HG03025 (cell line): ENCODE data around the gene HERC2.
"Not testable (repeated sequence)": the region's sequence is repeated elsewhere in the genome, so short reads cannot be mapped to it uniquely, and the experiment has no call there.

ENCODE experiments used
- ATAC-seq: cut with Tn5 transposase; IDR thresholded peaks from one replicate; pipeline ENCODE4 v1.9.1; 2021; ENCODE audit warnings: mild to moderate bottlenecking, moderate library complexity; ENCODE audit not compliant: unreplicated experiment, low FRiP score

The HERC2 gene

DNA sequence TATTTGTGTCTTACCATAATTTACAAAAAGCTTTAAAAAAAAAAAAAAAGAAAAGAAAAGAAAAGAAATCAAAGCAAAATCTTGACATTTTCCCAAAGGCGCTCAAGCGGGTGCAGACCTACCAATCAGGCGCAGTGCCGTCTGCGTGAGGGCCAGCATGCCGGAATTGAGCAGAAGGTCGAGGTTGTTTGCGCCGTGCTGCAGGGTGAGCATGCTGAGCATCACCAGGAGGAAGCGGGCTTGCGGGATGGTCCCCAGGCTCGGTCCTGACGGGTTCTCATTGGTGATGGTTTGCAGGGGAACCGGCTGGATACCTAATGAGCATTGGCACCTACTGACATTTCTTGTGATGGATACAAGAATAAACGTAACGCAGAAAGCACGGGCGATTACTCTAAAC is 93.9 kb downstream of the HERC2 start:
- no peak for ATAC-seq

DNA sequence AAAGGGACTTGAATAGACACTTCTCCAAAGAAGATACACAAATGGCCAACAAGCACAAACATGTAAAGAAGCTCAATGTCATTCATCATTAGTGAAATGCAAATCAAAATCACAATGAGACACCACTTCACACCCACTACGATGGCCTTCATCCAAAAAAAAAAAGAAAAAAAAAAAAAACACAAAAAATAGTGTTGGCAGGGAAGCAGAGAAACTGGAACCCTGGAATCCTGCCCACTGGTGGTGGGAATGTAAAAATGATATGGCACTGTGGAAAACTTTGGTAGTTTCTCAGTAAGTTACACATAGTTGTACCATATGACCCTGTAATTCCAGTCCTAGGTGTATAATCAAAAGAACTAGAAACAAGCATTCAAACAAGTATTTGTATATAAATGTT is 94.7 kb downstream of the HERC2 start:
- ATAC-seq, result not testable (repeated sequence)

DNA sequence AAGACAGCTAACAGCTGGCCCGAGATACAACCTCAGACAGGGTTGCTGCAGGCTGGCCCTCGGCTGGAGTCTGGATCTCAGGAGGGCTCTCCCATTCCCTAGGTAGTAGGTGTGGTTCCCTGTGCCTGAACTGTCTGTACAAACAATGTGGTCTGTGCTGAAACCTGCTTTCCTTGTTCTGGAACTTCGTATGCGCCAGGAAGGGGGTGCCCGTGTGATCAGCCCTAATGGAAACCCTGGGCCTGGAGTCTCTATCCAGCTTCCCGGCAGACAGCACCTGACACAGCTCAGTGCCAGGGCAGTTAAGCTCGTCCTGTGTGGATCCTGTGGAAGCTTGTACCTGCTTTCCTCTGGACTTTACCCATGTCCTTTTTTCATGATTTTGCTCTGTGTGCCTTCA is 99.4 kb downstream of the HERC2 start:
- ATAC-seq, result not testable (repeated sequence)

DNA sequence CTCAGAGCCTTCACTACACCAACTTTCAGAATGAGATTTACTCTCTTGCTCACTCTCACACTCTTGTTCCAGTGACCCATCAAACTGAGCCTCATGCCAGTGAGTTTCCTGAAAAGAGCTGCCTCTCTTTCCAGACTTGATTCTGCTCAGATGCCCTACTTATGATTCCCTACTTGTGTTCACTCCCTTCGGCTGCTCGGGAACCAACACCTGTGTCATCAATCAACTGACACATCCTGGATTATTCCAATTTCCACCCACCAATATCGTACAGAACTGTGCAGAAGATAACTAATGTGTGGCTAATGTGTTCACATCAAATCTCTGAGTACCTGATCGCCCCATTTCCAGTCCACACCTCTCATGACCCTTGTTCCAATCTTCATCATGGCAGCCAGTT is 100.3 kb downstream of the HERC2 start:
- not testable (repeated sequence) for ATAC-seq

DNA sequence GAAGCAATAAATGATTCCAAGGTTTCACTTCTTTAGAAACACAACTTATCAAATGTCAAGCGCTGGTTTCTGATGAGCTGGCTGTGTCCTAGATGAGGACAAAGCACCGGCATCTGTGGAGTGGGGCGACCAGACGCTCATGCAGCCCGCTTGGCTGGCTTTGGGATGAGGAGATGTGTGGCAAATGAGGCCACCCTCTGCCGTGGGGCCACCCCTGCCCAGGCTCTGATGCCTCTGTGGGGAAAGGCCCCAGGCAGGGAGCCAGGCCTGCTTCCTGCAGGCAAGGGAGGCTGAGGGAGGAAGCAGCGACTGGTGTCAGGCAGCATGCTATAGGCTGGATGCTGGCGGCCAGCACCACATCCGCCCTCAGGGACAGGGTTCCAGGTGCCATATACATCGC is 102.9 kb downstream of the HERC2 start:
- ATAC-seq, result no peak

DNA sequence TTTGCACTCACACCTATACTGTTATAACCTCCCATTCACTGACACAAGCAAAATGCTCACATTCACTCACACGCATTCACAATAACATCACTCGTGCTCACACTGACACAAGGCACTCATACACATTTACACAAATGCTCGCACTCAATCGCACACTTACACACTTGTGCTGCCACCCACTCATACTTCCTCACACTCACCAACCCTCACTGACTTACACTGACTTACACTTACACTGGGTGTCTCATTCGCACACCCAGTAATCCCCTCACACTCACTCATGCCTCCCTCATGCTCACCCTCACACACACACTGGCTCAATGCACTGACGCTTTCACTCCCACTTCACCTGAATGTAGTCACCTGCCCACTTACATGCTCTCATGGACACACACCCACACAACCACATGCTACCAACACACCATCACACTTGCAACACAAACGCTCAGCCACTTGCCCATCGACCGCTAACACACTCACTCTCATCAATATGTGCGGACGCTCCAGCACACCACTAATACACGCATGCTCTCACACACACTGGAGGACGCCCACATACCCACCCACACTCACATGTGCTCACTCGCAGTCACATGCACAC is 104.9 kb downstream of the HERC2 start:
- not testable (repeated sequence) for ATAC-seq

DNA sequence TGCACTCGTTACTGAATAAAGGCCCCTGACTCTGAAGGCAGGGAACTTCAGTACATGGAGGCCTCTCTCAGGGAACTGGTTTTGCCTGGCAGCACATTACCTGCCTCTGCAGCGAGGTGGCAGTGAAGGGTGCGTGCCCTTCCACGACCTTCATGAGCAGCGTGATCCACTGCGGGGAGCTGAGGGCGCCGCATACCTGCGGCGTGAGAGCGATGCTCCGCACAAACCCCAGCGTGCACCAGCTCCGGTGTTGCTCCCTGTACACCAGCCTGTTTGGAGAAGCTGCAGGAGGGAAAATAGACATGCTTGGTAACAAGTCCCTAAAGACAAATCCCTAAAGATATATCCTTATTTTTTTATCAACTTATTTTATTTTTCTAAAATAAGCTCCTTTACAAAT is 106.5 kb downstream of the HERC2 start:
- ATAC-seq, result not testable (repeated sequence)

DNA sequence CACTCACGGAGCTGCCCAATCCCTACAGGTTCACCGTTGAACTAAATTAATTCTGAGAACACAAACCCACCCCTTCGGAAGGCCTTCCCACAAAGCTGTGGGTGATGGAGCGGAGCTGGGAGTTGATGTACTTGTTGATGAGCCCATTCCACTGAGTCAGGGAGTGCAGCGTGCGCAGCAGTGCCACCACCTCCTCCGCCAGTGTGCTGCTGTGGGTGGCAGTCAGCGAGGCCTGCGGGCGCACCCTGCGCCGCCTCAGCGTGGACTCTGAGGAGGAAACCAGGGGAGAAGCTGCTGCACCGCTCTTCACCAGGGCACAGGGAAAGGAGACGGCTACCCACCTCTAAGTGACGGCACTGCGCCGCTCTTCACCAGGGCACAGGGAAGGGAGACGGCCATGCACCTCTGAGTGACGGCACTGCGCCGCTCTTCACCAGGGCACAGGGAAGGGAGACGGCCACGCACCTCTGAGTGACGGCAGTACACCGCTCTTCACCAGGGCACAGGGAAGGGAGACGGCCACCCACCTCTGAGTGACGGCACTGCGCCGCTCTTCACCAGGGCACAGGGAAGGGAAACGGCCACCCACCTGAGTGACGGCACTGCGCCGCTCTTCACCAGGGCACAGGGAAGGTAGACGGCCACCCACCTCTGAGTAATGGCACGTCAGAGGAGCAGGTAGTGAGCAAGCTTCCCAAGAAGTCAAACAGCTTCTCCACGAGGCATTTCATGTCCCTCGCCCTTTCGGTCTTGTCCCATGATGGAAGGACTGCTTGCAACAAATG is 107.8 kb downstream of the HERC2 start:
- not testable (repeated sequence) for ATAC-seq

DNA sequence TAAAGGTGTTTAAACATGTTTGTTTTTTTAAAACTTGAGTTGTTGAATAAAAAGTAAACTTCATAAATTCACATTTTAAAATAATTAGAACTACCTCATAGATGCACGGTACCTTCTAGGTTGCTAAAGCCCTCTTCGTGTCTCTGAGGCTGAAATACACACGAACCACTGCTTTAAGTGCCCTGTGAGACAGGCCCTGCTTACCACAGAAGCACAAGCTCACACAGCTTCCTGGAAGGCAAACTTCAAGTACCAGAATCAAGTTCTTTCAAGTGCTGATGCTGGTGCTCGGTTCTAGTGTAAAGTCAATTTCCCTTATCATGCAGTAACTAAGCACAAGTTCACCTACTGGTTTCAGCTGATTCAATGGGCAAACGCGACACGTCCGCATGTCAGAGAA is 108.6 kb downstream of the HERC2 start:
- not testable (repeated sequence) for ATAC-seq

DNA sequence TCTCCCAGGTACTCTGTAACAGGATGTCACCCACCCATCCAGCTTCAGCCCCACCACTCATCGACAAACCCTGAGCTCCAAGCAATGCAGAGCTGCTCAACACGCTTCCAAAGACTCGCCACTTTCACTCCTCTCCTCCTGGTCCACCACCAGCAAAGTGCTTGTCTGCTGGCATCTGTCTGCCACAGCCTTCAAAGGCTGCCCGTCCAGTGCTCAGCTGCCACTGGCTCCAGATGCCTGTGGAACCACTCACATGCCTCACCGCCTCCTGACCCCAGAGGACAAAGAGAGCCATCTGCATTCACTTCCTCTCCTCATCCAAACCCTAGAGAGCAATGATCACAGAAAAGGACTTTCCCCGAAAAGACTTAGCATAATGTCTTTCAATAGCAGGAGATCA is 113.4 kb downstream of the HERC2 start:
- no peak for ATAC-seq

DNA sequence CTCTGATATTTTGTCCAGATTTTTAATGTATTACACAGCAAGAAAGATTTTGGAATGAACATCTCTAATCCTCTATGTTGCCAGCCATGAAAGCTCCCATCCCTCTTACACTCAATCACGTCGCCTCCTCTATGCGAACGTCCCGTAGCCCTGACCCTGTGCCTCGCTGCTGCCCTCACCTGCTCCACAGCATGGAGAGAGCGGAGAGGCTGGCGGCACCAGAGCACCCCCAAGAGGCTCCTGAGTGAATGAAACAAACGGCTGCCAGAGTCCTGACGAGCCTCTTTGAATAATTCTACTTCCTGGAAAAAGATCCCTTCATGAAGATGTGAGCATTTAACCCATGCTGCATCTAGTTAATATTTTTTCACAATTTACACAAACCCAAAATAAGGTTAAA is 116.3 kb downstream of the HERC2 start:
- not testable (repeated sequence) for ATAC-seq

DNA sequence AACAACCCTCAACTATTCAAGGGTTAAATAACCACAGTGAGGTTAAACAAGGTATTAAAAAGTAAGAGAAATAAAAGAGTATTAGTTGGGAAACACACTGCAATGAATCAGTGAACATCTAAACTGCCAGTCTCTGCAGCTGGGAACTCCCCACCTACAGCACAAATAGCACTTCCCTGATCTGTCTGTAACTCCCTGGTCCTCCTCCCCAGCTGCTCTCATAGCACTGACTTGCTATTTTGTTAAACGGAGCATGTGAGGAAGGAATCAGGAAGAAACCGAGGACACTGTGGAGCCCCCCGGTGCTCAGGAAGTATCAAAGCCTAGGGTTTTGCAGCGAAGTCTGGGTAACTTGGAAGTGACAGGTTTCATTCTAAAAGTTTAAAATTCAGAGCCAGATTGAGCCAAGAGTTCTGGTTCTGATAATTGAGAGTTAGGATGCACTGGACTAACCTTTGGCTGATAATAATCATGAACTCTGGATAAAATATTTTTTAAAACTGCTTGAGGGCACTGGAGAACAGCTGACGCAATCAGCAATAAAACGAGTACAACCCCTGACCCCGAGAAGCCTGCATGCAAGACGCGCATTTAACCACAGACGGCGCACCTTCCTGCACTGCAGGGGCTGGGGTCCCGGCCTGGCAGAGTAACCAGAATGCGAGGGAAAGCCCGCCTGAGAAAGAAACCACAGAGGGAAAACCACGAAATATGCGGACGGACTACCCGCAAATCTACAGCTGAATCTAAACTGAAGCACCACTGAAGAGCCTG is 118.7 kb downstream of the HERC2 start:
- not testable (repeated sequence) for ATAC-seq

DNA sequence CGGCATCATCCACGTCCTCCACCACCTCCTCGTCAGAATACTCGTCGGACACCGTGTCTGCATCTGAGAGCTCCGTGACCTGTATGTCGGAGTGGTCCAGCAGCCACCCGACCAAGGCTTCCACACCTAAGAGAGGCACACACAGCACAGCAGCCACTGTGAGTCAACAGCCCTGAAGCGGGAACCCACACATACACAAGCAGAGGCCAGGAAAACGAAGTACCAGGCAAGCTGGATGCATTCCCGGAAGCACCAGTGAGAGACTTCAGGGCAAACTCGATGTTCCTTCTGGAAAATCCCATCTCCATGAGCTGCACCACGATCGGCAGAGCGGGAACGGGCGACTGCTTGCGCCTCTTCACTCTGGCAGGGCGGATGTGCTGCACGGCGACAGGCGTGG is 119.9 kb downstream of the HERC2 start:
- not testable (repeated sequence) for ATAC-seq

DNA sequence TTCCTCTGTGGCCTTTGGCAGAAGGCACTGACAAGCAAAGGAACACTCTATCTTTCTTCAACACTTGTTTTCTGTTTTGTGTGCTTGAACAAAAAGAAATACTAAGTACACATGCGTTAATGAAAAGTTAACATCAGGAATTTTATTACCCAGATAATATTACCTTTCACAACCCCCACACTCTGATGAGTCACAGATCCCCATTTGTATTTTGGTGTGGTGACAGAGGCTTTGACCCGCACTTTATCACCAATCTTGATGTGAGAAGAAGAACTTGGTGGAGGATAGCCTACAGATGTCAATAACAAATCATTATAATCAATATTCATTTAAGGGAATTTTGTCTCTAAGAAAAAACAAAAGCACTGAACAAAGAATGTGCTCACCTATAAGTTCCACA is 123.8 kb downstream of the HERC2 start:
- not testable (repeated sequence) for ATAC-seq

DNA sequence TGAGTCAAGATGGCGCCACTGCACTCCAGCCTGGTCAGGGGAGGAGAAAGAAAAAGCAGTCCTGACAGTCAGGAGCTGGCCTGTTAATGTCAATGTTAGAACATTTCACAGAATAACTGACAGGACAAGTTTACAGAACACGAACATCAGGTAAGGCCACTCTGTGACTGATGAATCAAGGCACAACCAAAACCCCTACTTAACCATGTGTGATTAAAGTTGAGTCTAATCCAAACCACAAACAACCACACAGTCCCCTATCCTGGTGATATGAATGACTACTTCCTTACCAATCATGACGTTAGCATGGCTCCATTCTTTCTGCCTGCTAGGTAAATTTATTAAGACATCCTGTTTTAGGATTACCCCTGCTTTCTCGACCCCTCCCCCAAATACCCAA is 124.3 kb downstream of the HERC2 start:
- ATAC-seq, result not testable (repeated sequence)

DNA sequence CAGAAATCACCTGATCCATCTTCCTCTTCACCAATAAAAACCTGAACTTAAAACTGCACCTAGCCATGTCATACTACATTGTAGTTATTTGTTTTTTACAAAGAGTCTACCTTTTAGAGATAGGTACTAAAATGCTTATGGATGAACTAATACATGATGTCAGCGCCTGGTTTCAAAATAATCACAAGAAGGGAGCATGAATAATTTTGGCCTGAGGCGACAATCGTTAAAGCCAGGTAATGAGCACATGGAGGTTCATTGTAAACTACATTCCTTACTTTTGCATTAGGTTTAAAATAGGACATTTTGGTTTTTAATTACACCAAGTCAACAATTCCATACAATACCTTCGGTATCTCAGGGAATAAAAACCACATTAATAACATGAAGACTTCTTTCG is 125.4 kb downstream of the HERC2 start:
- not testable (repeated sequence) for ATAC-seq

DNA sequence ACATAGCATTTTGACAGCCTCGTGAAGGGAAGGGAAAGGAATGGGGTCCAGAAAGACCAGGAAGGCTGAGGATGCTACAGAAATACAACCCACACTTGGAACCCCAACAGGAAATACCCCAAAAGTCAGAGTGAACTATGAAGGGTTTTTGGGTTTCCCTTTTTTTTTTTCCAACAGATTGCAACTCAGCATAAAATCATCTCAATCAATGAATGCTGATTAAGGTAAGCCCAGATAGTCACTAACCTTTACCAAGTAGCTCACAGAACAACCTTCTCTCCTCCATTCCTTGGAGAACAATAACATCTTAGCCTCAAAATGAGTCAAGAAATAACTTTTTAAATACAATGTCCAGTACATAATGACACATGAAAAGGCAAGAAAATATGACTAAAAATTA is 129.2 kb downstream of the HERC2 start:
- no peak for ATAC-seq

DNA sequence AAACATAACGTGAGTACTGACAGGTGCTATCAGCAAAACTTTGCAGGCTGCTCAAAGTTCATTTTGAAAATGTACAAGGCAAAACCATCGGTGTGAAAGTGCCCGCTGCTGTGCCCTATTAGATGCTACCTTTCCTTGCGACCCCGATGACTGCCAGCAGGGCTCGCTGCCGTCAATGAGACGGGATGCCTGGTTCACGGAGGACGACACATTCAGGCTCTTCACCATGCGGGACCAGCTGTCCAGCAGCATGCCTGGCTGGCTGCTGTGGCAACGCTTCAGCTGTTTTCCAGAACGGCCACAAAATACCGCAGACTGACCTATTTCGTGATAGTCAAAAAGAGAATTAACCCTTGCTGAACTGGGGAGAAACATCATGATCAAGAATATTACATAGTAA is 130.1 kb downstream of the HERC2 start:
- no peak for ATAC-seq

DNA sequence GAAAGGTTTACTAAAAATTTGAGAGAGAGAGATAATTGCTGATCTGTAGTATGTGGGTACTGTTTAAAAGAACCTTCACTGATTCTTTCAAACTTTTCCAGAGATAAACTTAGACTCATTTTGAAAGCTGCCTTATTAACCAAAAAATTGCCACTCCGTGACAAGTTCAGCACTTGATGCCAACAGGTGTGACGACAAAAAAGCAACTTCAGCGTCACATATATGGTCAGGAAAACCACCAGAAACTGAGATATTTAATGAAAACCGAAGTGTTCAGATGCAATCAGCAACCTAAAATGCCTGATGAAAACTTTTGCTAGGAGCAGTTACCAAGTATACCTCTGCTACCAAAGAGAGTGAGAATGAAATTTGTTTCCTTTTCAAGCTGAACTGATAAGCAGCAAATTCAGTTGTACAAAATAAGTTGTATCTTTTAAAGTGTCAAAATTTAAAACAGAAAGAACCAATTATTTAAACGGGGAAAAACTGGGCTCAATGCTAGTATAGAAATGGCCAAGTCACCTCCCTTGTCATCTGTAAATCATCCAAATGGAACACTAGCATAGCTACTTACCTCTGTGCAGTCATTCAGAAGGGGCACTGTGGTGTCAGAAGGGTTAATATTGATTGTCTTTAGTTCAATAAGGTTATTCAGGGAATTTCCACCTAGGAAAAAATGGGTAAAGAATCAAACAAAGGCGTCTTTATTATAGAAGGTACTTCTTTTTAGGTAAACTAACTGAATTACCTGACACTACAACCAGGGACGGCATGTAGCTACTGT is 131.4 kb downstream of the HERC2 start:
- no peak for ATAC-seq

DNA sequence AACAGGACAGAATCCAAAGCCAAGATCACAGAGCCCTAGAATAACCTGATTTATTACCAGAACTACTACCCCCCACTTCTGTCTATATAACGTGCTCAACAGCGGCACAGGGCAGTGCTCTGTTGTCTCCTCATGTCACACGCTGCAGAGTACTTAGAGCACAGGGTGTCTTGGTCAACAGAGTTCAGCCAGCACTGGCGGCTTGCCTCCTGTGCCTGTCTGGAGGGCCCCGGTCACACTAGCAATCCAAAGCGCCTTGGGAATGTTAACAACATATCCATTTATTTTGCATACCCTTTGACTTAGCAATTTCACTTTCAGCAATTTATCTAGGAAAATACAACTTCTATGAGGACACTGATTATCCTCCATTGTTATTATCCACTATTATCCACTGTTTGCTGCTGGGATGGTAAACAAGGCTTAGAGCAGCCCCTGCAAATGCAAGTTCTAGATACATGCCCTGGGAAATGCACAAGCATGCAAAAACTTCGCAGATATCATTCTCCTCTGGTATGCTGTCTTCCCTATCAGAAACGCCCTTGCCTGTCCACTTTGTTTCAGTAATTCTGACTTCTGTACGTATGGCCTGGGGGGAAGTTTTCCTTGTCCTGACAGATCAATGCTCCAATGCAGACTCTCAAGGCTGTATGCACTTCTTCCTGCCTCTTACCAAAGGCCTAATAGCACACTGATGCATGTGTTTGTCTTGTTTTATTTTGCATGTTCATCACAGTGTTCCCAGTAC is 136.7 kb downstream of the HERC2 start:
- ATAC-seq, result no peak
